ENCODE data around the gene GLS2. TPM values are rescaled to one million over a fixed set of nuclear protein-coding genes. Genes with fewer than 3 reads are reported as not detected.

Gene GLS2
- total RNA-seq, 3 donors from 2014 or later = 0.16 to 5.1 (median 4.6) TPM

GRCh38 chr12:56425193-56425592 is 62.8 kb downstream of the GLS2 start:
- Histone ChIP-seq H3K36me3 (no peaks in the 10 kb centered on the region), H3K4me3 (no peak overlapping the region), H3K27ac (no peak overlapping the region), H3K4me1 (no peaks in the 10 kb centered on the region), H3K27me3 (no peaks in the 10 kb centered on the region), H3K9me3 (no peaks in the 10 kb centered on the region)
- intact Hi-C loops (cut with DNase I; ENCODE audit: low total_unique reads) = no loop called here
- no peak for DNase-seq (ENCODE audit: low spot score in 2 of 2)
- TF ChIP-seq CTCF (IDR thresholded peaks at IDR 0.05) (no peak), POLR2A (IDR thresholded peaks at IDR 0.05) (no peak), POLR2AphosphoS5 (IDR thresholded peaks at IDR 0.05) (no peak)

Other genes starting within 250 kb of the GLS2 start
- 10 to 100 TPM; 12.8 to 18.4 (median 14.9) TPM for gene ANKRD52, start 229.8 kb downstream of the GLS2 start, total RNA-seq
- 10 to 100 TPM; 18.7 to 23.7 (median 18.7) TPM for gene COQ10A, start 221.2 kb downstream of the GLS2 start, total RNA-seq
- 100 to 1,000 TPM in 2 of 3 donors, 10 to 100 TPM in 1; 79.2 to 132 (median 103) TPM for gene CS, start 187.8 kb downstream of the GLS2 start, total RNA-seq
- gene CNPY2, start 172.2 kb downstream of the GLS2 start, total RNA-seq = 10 to 100 TPM; 69.9 to 86.1 (median 85.9) TPM
- 10 to 100 TPM; 44.3 to 84.4 (median 54.1) TPM for gene PAN2, start 154.2 kb downstream of the GLS2 start, total RNA-seq
- gene IL23A, start 149.3 kb downstream of the GLS2 start, total RNA-seq = under 1 TPM in 1 of 3 donors, not detected in 2; 0.88 TPM
- gene STAT2, start 128.1 kb downstream of the GLS2 start, total RNA-seq = 100 to 1,000 TPM; 198 to 207 (median 198) TPM
- not detected for gene APOF, start 125.3 kb downstream of the GLS2 start, total RNA-seq
- 1 to 10 TPM; 4.5 to 7.2 (median 6.7) TPM for gene TIMELESS, start 38.7 kb downstream of the GLS2 start, total RNA-seq
- gene MIP, start 33.5 kb downstream of the GLS2 start, total RNA-seq = not detected
- gene SPRYD4, start 19.6 kb downstream of the GLS2 start, total RNA-seq = 1 to 10 TPM; 2.9 to 4.8 (median 3.6) TPM
- gene RBMS2, start 33.7 kb upstream of the GLS2 start, total RNA-seq = 10 to 100 TPM; 22.9 to 27.5 (median 27.2) TPM
- 100 to 1,000 TPM in 1 of 3 donors, 10 to 100 TPM in 2; 80.2 to 104 (median 81.0) TPM for gene BAZ2A, start 142.2 kb upstream of the GLS2 start, total RNA-seq
- 100 to 1,000 TPM; 310 to 369 (median 328) TPM for gene ATP5F1B, start 157.8 kb upstream of the GLS2 start, total RNA-seq
- gene PTGES3, start 200.1 kb upstream of the GLS2 start, total RNA-seq = 100 to 1,000 TPM in 2 of 3 donors, 10 to 100 TPM in 1; 85.0 to 134 (median 111) TPM
- 1,000 to 10,000 TPM; 1,363 to 1,488 (median 1,386) TPM for gene NACA, start 237.1 kb upstream of the GLS2 start, total RNA-seq